Neural cell (in vitro differentiated cells): ENCODE results near the gene APBA3. TPM values are rescaled to one million over a fixed set of nuclear protein-coding genes. Genes with fewer than 3 reads are reported as not detected.

ENCODE experiments used
- H2AFZ ChIP-seq: fragments of 200-600, 300-800 bp; sonication (generic), shearing (Covaris generic); 2 replicates; pipeline ENCODE4 v1.6.0; 2014; ENCODE audit warnings: low read depth, mild to moderate bottlenecking, antibody characterized with exemption, low read length, moderate library complexity
- H3F3A ChIP-seq: fragments of 200-600 bp; shearing (Covaris generic); 2 replicates; pipeline ENCODE4 v1.6.1; 2016; ENCODE audit warnings: mild to moderate bottlenecking, moderate library complexity, mixed read lengths, antibody characterized with exemption, low read length; ENCODE audit not compliant: insufficient read depth, poor library complexity, severe bottlenecking
- H3K27ac ChIP-seq: fragments of 200-600, 300-800 bp; sonication (generic), shearing (Covaris generic); 2 replicates; pipeline ENCODE4 v1.5.1; 2014; ENCODE audit warnings: mild to moderate bottlenecking, low read length, moderate library complexity
- H3K27me3 ChIP-seq: fragments of 300-800, 200-600 bp; sonication (generic), shearing (Covaris generic); 2 replicates; pipeline ENCODE4 v1.6.0; 2014; ENCODE audit warnings: mild to moderate bottlenecking, low read depth, low read length, moderate library complexity; ENCODE audit not compliant: insufficient read depth
- H3K36me3 ChIP-seq: fragments of 300-800, 200-600 bp; sonication (generic), shearing (Covaris generic); 2 replicates; pipeline ENCODE4 v1.5.1; 2014; ENCODE audit warnings: mild to moderate bottlenecking, antibody characterized with exemption, low read length, moderate library complexity; ENCODE audit not compliant: insufficient read depth
- H3K4me2 ChIP-seq: fragments of 300-800, 200-600 bp; sonication (generic), shearing (Covaris generic); 2 replicates; pipeline ENCODE4 v1.6.0; 2014; ENCODE audit warnings: mild to moderate bottlenecking, low read length
- H3K4me3 ChIP-seq: fragments of 300-800, 200-600 bp; sonication (generic), shearing (Covaris generic); 2 replicates; pipeline ENCODE4 v1.5.1; 2014; ENCODE audit warnings: mild to moderate bottlenecking, low read length, moderate library complexity
- H3K79me2 ChIP-seq: fragments of 200-600 bp; shearing (Covaris generic); replicated peaks from 2 replicates; pipeline ENCODE4 v1.6.0; 2014; ENCODE audit warnings: mild to moderate bottlenecking, low read length, moderate library complexity; ENCODE audit not compliant: insufficient read depth
- H3K9ac ChIP-seq: fragments of 300-800, 200-600 bp; sonication (generic), shearing (Covaris generic); 2 replicates; pipeline ENCODE4 v1.6.1; 2016; ENCODE audit warnings: mild to moderate bottlenecking, low read length, mixed read lengths
- H3K9me2 ChIP-seq: fragments of 200-600 bp; shearing (Covaris generic); 2 replicates; pipeline ENCODE4 v1.6.1; 2016; ENCODE audit warnings: mild to moderate bottlenecking, low read length, mixed read lengths; ENCODE audit not compliant: insufficient read depth
- H3K9me3 ChIP-seq: fragments of 200-600, 300-800 bp; sonication (generic), shearing (Covaris generic); 2 replicates; pipeline ENCODE4 v1.6.1; 2016; ENCODE audit warnings: mild to moderate bottlenecking, mixed run types, low read length, moderate library complexity, mixed read lengths
- H4K20me1 ChIP-seq: fragments of 200-600 bp; shearing (Covaris generic); 2 replicates; pipeline ENCODE4 v1.6.1; 2016; ENCODE audit warnings: mild to moderate bottlenecking, mixed run types; ENCODE audit not compliant: insufficient read depth
- EP300 ChIP-seq: fragments of 450-650 bp; conservative IDR thresholded peaks from 2 replicates; pipeline ENCODE4 v1.6.1; 2014; ENCODE audit warnings: antibody characterized with exemption, mild to moderate bottlenecking, moderate library complexity; ENCODE audit not compliant: poor library complexity, severe bottlenecking
- EZH2 ChIP-seq: fragments of 200-600, 300-800 bp; shearing (Covaris generic), sonication (generic); IDR thresholded peaks from 2 replicates; pipeline ENCODE4 v1.6.1; 2014; ENCODE audit warnings: antibody characterized with exemption, low read length, borderline replicate concordance, mild to moderate bottlenecking; ENCODE audit not compliant: insufficient read depth, poor library complexity, severe bottlenecking
- MXI1 ChIP-seq: fragments of 450-650 bp; conservative IDR thresholded peaks from 2 replicates; pipeline ENCODE4 v1.6.1; 2014; ENCODE audit warnings: antibody characterized with exemption, mild to moderate bottlenecking; ENCODE audit not compliant: poor library complexity, severe bottlenecking
- POLR2AphosphoS5 ChIP-seq: IDR thresholded peaks from 2 replicates; pipeline ENCODE4 v1.6.1; 2012
- RAD21 ChIP-seq: fragments of 450-650 bp; conservative IDR thresholded peaks from 2 replicates; pipeline ENCODE4 v1.6.1; 2014; ENCODE audit warnings: antibody characterized with exemption, mild to moderate bottlenecking, moderate library complexity
- SMC3 ChIP-seq: fragments of 450-650 bp; conservative IDR thresholded peaks from 2 replicates; pipeline ENCODE4 v1.6.1; 2014; ENCODE audit warnings: antibody characterized with exemption, mild to moderate bottlenecking, moderate library complexity; ENCODE audit not compliant: poor library complexity
- TAF1 ChIP-seq: IDR thresholded peaks from 2 replicates; pipeline ENCODE4 v1.6.1; 2012; ENCODE audit warnings: low read depth
- polyA plus RNA-seq: library from polyadenylated mRNA; depleted of rRNA; stranded (reverse); fragments of >200 nt; gene quantifications from 2 replicates; pipeline ENCODE4 v1.2.3, GENCODE V29; 2014
- TF ChIP-seq, protein P1 (sequence below): IDR thresholded peaks from 2 replicates; pipeline ENCODE4 v1.6.1; 2012; ENCODE audit warnings: borderline replicate concordance
- TF ChIP-seq, protein P2 (sequence below): fragments of 450-650 bp; IDR thresholded peaks from 2 replicates; pipeline ENCODE4 v1.5.1; 2014; ENCODE audit warnings: antibody characterized with exemption, mild to moderate bottlenecking, moderate library complexity; ENCODE audit not compliant: poor library complexity, severe bottlenecking

Gene APBA3
- polyA plus RNA-seq, 1 donor from 2014 or later, result 37.1 TPM

- Histone ChIP-seq H3K27ac (no peak overlapping the region), H3K9ac (no peak overlapping the region), H3K36me3 (no peaks in the 10 kb centered on the region), H4K20me1 (no peaks in the 10 kb centered on the region), H3K79me2 (no peaks in the 10 kb centered on the region), H3K4me3 (no peak overlapping the region), H2AFZ (no peak overlapping the region), H3K9me3 (no peaks in the 10 kb centered on the region), H3K4me2 (no peak overlapping the region), H3K27me3 (peaks cover 7% of the 10 kb centered on the region), H3K9me2 (no peaks in the 10 kb centered on the region), H3F3A (no peaks in the 10 kb centered on the region)
- TF ChIP-seq SMC3 (no peak), RAD21 (no peak), POLR2AphosphoS5 (no peak), EZH2 (no peak)
- TF ChIP-seq, protein P1, sequence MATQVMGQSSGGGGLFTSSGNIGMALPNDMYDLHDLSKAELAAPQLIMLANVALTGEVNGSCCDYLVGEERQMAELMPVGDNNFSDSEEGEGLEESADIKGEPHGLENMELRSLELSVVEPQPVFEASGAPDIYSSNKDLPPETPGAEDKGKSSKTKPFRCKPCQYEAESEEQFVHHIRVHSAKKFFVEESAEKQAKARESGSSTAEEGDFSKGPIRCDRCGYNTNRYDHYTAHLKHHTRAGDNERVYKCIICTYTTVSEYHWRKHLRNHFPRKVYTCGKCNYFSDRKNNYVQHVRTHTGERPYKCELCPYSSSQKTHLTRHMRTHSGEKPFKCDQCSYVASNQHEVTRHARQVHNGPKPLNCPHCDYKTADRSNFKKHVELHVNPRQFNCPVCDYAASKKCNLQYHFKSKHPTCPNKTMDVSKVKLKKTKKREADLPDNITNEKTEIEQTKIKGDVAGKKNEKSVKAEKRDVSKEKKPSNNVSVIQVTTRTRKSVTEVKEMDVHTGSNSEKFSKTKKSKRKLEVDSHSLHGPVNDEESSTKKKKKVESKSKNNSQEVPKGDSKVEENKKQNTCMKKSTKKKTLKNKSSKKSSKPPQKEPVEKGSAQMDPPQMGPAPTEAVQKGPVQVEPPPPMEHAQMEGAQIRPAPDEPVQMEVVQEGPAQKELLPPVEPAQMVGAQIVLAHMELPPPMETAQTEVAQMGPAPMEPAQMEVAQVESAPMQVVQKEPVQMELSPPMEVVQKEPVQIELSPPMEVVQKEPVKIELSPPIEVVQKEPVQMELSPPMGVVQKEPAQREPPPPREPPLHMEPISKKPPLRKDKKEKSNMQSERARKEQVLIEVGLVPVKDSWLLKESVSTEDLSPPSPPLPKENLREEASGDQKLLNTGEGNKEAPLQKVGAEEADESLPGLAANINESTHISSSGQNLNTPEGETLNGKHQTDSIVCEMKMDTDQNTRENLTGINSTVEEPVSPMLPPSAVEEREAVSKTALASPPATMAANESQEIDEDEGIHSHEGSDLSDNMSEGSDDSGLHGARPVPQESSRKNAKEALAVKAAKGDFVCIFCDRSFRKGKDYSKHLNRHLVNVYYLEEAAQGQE, result no peak
- TF ChIP-seq, protein P2, sequence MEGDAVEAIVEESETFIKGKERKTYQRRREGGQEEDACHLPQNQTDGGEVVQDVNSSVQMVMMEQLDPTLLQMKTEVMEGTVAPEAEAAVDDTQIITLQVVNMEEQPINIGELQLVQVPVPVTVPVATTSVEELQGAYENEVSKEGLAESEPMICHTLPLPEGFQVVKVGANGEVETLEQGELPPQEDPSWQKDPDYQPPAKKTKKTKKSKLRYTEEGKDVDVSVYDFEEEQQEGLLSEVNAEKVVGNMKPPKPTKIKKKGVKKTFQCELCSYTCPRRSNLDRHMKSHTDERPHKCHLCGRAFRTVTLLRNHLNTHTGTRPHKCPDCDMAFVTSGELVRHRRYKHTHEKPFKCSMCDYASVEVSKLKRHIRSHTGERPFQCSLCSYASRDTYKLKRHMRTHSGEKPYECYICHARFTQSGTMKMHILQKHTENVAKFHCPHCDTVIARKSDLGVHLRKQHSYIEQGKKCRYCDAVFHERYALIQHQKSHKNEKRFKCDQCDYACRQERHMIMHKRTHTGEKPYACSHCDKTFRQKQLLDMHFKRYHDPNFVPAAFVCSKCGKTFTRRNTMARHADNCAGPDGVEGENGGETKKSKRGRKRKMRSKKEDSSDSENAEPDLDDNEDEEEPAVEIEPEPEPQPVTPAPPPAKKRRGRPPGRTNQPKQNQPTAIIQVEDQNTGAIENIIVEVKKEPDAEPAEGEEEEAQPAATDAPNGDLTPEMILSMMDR, result no peak
Observed at GRCh38 chr19:3803114-3803888, 41.8 kb upstream of the APBA3 start.

DNA sequence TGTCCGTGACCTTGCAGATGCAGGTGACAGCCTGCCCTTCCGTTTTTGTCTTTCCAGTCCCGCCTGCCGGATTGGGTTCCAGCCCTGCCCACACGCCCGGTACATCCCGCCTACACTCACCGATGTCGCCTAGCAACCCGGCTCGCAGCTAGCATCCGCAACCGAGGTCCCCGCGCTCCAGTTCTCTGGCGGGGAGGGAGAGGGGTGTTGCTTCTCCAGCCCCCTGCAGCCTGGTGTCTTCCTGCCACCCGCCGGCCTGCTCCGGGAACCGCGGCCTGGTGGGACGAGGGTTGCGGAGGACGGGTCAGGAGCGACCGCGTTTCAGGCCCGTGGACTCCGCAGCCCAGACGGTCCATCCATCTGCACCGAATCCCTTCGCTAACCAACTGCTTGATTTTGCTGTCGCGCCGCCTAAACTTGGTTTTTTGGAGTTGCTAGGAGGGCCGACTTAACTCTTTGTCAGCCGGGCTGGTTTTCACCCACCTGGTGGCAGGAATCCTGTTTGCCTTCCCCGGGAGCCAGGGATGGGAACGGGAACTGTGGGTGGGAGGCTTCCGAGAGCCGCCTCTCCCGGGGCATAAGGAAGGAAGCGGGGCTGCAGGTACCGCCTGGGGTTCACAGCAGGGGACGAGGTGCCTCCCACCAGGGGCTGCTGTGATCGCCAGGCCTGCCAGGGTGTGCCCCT is 40.1 kb upstream of the APBA3 start:
- TF ChIP-seq EP300 (no peak), TAF1 (no peak), POLR2AphosphoS5 (peak; percentile 25), MXI1 (peak; percentile 38), RAD21 (no peak), SMC3 (peak; percentile 20), EZH2 (no peak)
- TF ChIP-seq, protein P2, result peak; percentile 33
- TF ChIP-seq, protein P1, result no peak
- Histone ChIP-seq H2AFZ (peak overlapping the region; percentile 22), H3K27ac (no peak overlapping the region)

More for the DNA sequence above, 40.1 kb upstream of the APBA3 start:
- Histone ChIP-seq H4K20me1 (no peaks in the 10 kb centered on the region), H3K9me3 (no peaks in the 10 kb centered on the region), H3K36me3 (no peaks in the 10 kb centered on the region), H3K9ac (peak overlapping the region; percentile 40), H3K4me3 (peak overlapping the region; percentile 66), H3K27me3 (peaks cover 7% of the 10 kb centered on the region), H3K79me2 (no peaks in the 10 kb centered on the region), H3F3A (no peaks in the 10 kb centered on the region), H3K9me2 (no peaks in the 10 kb centered on the region), H3K4me2 (peak overlapping the region; percentile 59)
